MM.1S (cell line): ENCODE results near the gene AHSG.

Source experiments
- DNase-seq: peaks from one replicate; pipeline ENCODE4 v3.0.0-alpha.2; 2015
- H2AFZ ChIP-seq: fragments of 300-600 bp; sonication (generic); 2 replicates; pipeline ENCODE4 v1.6.0; 2016; ENCODE audit warnings: antibody characterized with exemption, low read length
- H3F3A ChIP-seq: fragments of 300-600 bp; sonication (generic); 2 replicates; pipeline ENCODE4 v1.6.1; 2016; ENCODE audit warnings: mild to moderate bottlenecking, antibody characterized with exemption, low read length, moderate library complexity, mixed read lengths; ENCODE audit not compliant: insufficient read depth
- H3K27ac ChIP-seq: fragments of 300-600 bp; sonication (generic); 2 replicates; pipeline ENCODE4 v1.5.1; 2016; ENCODE audit warnings: mild to moderate bottlenecking, low read length
- H3K27me3 ChIP-seq: fragments of 300-600 bp; sonication (generic); replicated peaks from 2 replicates; pipeline ENCODE4 v1.6.0; 2016; ENCODE audit warnings: low read length; ENCODE audit not compliant: insufficient read depth
- H3K36me3 ChIP-seq: fragments of 300-600 bp; sonication (generic); replicated peaks from 2 replicates; pipeline ENCODE4 v1.6.1; 2016; ENCODE audit warnings: mild to moderate bottlenecking, low read length, mixed read lengths; ENCODE audit not compliant: insufficient read depth
- H3K4me1 ChIP-seq: fragments of 300-600 bp; sonication (generic); 2 replicates; pipeline ENCODE4 v1.6.1; 2016; ENCODE audit warnings: low read length, mixed read lengths
- H3K4me2 ChIP-seq: fragments of 300-600 bp; sonication (generic); 2 replicates; pipeline ENCODE4 v1.6.0; 2016; ENCODE audit warnings: low read depth, low read length
- H3K4me3 ChIP-seq: fragments of 300-600 bp; sonication (generic); 2 replicates; pipeline ENCODE4 v1.5.1; 2016; ENCODE audit warnings: low read length, mixed read lengths
- H3K79me2 ChIP-seq: fragments of 300-600 bp; sonication (generic); 2 replicates; pipeline ENCODE4 v1.6.1; 2016; ENCODE audit warnings: mixed run types, low read length, mixed read lengths
- H3K9ac ChIP-seq: fragments of 300-600 bp; sonication (generic); 2 replicates; pipeline ENCODE4 v1.6.1; 2016; ENCODE audit warnings: low read length, mixed read lengths
- H3K9me2 ChIP-seq: fragments of 300-600 bp; sonication (generic); replicated peaks from 2 replicates; pipeline ENCODE4 v1.6.1; 2016; ENCODE audit warnings: mild to moderate bottlenecking, low read length, mixed read lengths; ENCODE audit not compliant: insufficient read depth
- H3K9me3 ChIP-seq: fragments of 300-600 bp; sonication (generic); replicated peaks from 2 replicates; pipeline ENCODE4 v1.6.1; 2016; ENCODE audit warnings: mild to moderate bottlenecking, low read length, mixed read lengths; ENCODE audit not compliant: insufficient read depth
- H4K20me1 ChIP-seq: fragments of 300-600 bp; sonication (generic); 2 replicates; pipeline ENCODE4 v1.6.1; 2016; ENCODE audit warnings: mild to moderate bottlenecking, low read length, moderate library complexity, mixed read lengths; ENCODE audit not compliant: insufficient read depth
- CTCF ChIP-seq: fragments of 300-600 bp; sonication (generic); IDR thresholded peaks from 2 replicates; pipeline ENCODE4 v1.5.1; 2016; ENCODE audit warnings: antibody characterized with exemption, low read length, mixed read lengths
- EZH2 ChIP-seq: fragments of 300-600 bp; sonication (generic); optimal IDR thresholded peaks from 2 replicates; pipeline ENCODE3; 2017; ENCODE audit warnings: low read depth, mild to moderate bottlenecking, antibody characterized with exemption, low read length, mixed read lengths
- EZH2phosphoT487 ChIP-seq: fragments of 300-600 bp; sonication (generic); IDR thresholded peaks from 2 replicates; pipeline ENCODE4 v1.6.1; 2018; ENCODE audit warnings: antibody characterized with exemption, low read length

AHSG gene

GRCh38 chr3:186635532-186635931, 22.7 kb downstream of the AHSG start:
- no peaks in the 10 kb centered on the region for H3K9me3 ChIP-seq
- no peak for DNase-seq
- no peaks in the 10 kb centered on the region for H3K79me2 ChIP-seq
- TF ChIP-seq CTCF = no peak
- no peak for TF ChIP-seq EZH2phosphoT487
- TF ChIP-seq EZH2 = no peak
- H3F3A ChIP-seq = no peaks in the 10 kb centered on the region
- no peak overlapping the region for H3K27ac ChIP-seq
- no peak overlapping the region for H3K4me2 ChIP-seq
- no peaks in the 10 kb centered on the region for H4K20me1 ChIP-seq
- H3K4me1 ChIP-seq = no peaks in the 10 kb centered on the region
- no peak overlapping the region for H3K4me3 ChIP-seq
- no peak overlapping the region for H3K9ac ChIP-seq
- no peaks in the 10 kb centered on the region for H3K9me2 ChIP-seq
- no peaks in the 10 kb centered on the region for H3K27me3 ChIP-seq
- H2AFZ ChIP-seq = no peak overlapping the region
- no peaks in the 10 kb centered on the region for H3K36me3 ChIP-seq

- Histone ChIP-seq H2AFZ (no peak overlapping the region), H3K9me2 (no peaks in the 10 kb centered on the region), H3K79me2 (no peaks in the 10 kb centered on the region), H3F3A (no peaks in the 10 kb centered on the region), H3K4me1 (no peaks in the 10 kb centered on the region), H3K9me3 (no peaks in the 10 kb centered on the region), H3K4me2 (no peak overlapping the region), H3K9ac (no peak overlapping the region), H3K4me3 (no peak overlapping the region), H3K27ac (no peak overlapping the region), H3K36me3 (no peaks in the 10 kb centered on the region), H4K20me1 (no peaks in the 10 kb centered on the region), H3K27me3 (no peaks in the 10 kb centered on the region)
- DNase-seq = no peak
- TF ChIP-seq EZH2phosphoT487 (no peak), CTCF (no peak), EZH2 (no peak)
Measured at GRCh38 chr3:186636536-186636935, 23.7 kb downstream of the AHSG start.

- TF ChIP-seq EZH2phosphoT487 (no peak), EZH2 (no peak), CTCF (no peak)
- Histone ChIP-seq H3K4me2 (no peak overlapping the region), H3K36me3 (no peaks in the 10 kb centered on the region)
Measured at GRCh38 chr3:186637686-186638085, 24.8 kb downstream of the AHSG start.

More at GRCh38 chr3:186637686-186638085, 24.8 kb downstream of the AHSG start:
- Histone ChIP-seq H3F3A (no peaks in the 10 kb centered on the region), H3K4me3 (no peak overlapping the region), H3K9ac (no peak overlapping the region), H3K27me3 (no peaks in the 10 kb centered on the region), H3K79me2 (no peaks in the 10 kb centered on the region), H3K9me2 (no peaks in the 10 kb centered on the region), H3K4me1 (peaks cover 11% of the 10 kb centered on the region), H4K20me1 (no peaks in the 10 kb centered on the region), H3K27ac (no peak overlapping the region), H2AFZ (no peak overlapping the region), H3K9me3 (no peaks in the 10 kb centered on the region)
- DNase-seq = no peak
